CD14-positive monocyte (primary cell): Measurements from ENCODE around the gene CC2D1A. TPM values are rescaled to one million over a fixed set of nuclear protein-coding genes. Genes with fewer than 3 reads are reported as not detected.

Experiments used
- DNase-seq, 3 donors: peaks; one replicate each; pipeline ENCODE4 v3.0.0-alpha.2; 2011 to 2022
- H2AFZ ChIP-seq: 2 replicates; pipeline ENCODE4 v1.6.0; 2012; ENCODE audit warnings: mild to moderate bottlenecking, low read depth, low read length, inconsistent platforms; ENCODE audit not compliant: insufficient read depth, poor library complexity, severe bottlenecking
- H3K27ac ChIP-seq, 2 donors: 1 replicate in 1 of 2; 2 replicates in 1 of 2; pipeline ENCODE4 v1.5.1; 2012 to 2013; ENCODE audit warnings: low read length in 2 of 2, control low read depth in 1 of 2, inconsistent platforms in 1 of 2, low read depth in 1 of 2, mild to moderate bottlenecking in 1 of 2
- H3K27me3 ChIP-seq, 2 donors: one replicate each; pipeline versions ENCODE4 v1.6.0 to v1.6.1; 2011 to 2013; ENCODE audit warnings: low read length in 2 of 2; ENCODE audit not compliant: control insufficient read depth in 2 of 2, insufficient read depth in 2 of 2
- H3K36me3 ChIP-seq, 2 donors: replicated peaks in 1 of 2; 1 replicate in 1 of 2; 2 replicates in 1 of 2; pipeline versions ENCODE4 v1.5.1 to v1.6.1; 2012 to 2013; ENCODE audit warnings: low read length in 2 of 2, control low read depth in 1 of 2, inconsistent platforms in 1 of 2, mild to moderate bottlenecking in 1 of 2; ENCODE audit not compliant: insufficient read depth in 2 of 2, control insufficient read depth in 1 of 2
- H3K4me1 ChIP-seq, 2 donors: 1 replicate in 1 of 2; 2 replicates in 1 of 2; pipeline versions ENCODE4 v1.5.1 to v1.6.1; 2012 to 2013; ENCODE audit warnings: low read length in 2 of 2, control low read depth in 1 of 2, inconsistent platforms in 1 of 2, mild to moderate bottlenecking in 1 of 2, moderate library complexity in 1 of 2; ENCODE audit not compliant: insufficient read depth in 2 of 2, control insufficient read depth in 1 of 2
- H3K4me2 ChIP-seq: replicated peaks from 2 replicates; pipeline ENCODE3; 2012; ENCODE audit warnings: low read length, moderate library complexity, mild to moderate bottlenecking; ENCODE audit not compliant: poor library complexity, severe bottlenecking; ENCODE audit errors: extremely low read depth
- H3K4me3 ChIP-seq, 3 experiments: fragments of 200-600 bp in 1 of 3; sonication (generic) in 1 of 3; replicated peaks in 1 of 3; 1 replicate in 2 of 3; 2 replicates in 1 of 3; pipeline ENCODE4 v1.5.1; 2011 to 2013; ENCODE audit warnings: low read length in 3 of 3, mild to moderate bottlenecking in 3 of 3, control low read depth in 2 of 3, low read depth in 2 of 3, inconsistent platforms in 1 of 3, moderate library complexity in 1 of 3
- H3K79me2 ChIP-seq: 2 replicates; pipeline ENCODE4 v1.6.0; 2012; ENCODE audit warnings: mild to moderate bottlenecking, control low read depth, inconsistent platforms, low read length, moderate library complexity; ENCODE audit not compliant: insufficient read depth
- H3K9ac ChIP-seq: 2 replicates; pipeline ENCODE4 v1.6.0; 2017; ENCODE audit warnings: low read length, mild to moderate bottlenecking; ENCODE audit not compliant: insufficient read depth, poor library complexity, severe bottlenecking
- H3K9me3 ChIP-seq, 2 donors: replicated peaks in 1 of 2; 1 replicate in 1 of 2; 2 replicates in 1 of 2; pipeline versions ENCODE4 v1.5.1 to v1.6.1; 2012 to 2013; ENCODE audit warnings: low read length in 2 of 2, control low read depth in 1 of 2; ENCODE audit not compliant: control insufficient read depth in 1 of 2, insufficient read depth in 1 of 2
- H4K20me1 ChIP-seq: 2 replicates; pipeline ENCODE4 v1.6.0; 2012; ENCODE audit warnings: mild to moderate bottlenecking, low read length, control low read depth, moderate library complexity; ENCODE audit not compliant: insufficient read depth
- H3K27ac Mint-ChIP-seq, 7 donors: one replicate each; pipeline ENCODE4 v1.8.0; 2020; ENCODE audit warnings: mild to moderate bottlenecking in 7 of 7, mixed read lengths in 7 of 7, moderate library complexity in 6 of 7, inconsistent platforms in 2 of 7
- H3K27me3 Mint-ChIP-seq, 3 donors: one replicate each; pipeline ENCODE4 v1.8.0; 2021 to 2022; ENCODE audit warnings: low read depth in 3 of 3, mild to moderate bottlenecking in 3 of 3, mixed read lengths in 3 of 3, moderate library complexity in 3 of 3, inconsistent platforms in 1 of 3
- H3K36me3 Mint-ChIP-seq, 2 donors: one replicate each; pipeline ENCODE4 v1.8.0; 2020; ENCODE audit warnings: mixed read lengths in 2 of 2, inconsistent platforms in 1 of 2, mild to moderate bottlenecking in 1 of 2
- H3K4me1 Mint-ChIP-seq: one replicate; pipeline ENCODE4 v1.8.0; 2020; ENCODE audit warnings: mild to moderate bottlenecking, mixed read lengths
- H3K4me3 Mint-ChIP-seq, 2 donors: one replicate each; pipeline ENCODE4 v1.8.0; 2020; ENCODE audit warnings: mild to moderate bottlenecking in 2 of 2, mixed read lengths in 2 of 2, moderate library complexity in 1 of 2
- H3K9me3 Mint-ChIP-seq, 7 donors: one replicate each; pipeline ENCODE4 v1.8.0; 2020 to 2022; ENCODE audit warnings: mixed read lengths in 7 of 7, mild to moderate bottlenecking in 6 of 7, moderate library complexity in 6 of 7, inconsistent platforms in 2 of 7
- WGBS: methylation state at CpG from one replicate; pipeline ENCODE4 v1.1.5; 2013; ENCODE audit warnings: missing lambda C conversion rate; ENCODE audit not compliant: insufficient coverage; 5-methylcytosine and 5-hydroxymethylcytosine counted together
- intact Hi-C, 2 donors: fragments of 100-400 bp; cut with micrococcal nuclease; formaldehyde crosslinking; loops; one replicate each; pipeline versions ENCODE4 v1.15.0 to v1.15.1; 2023
- polyA plus RNA-seq, 3 donors: library from polyadenylated mRNA; depleted of rRNA in 1 of 3; unstranded in 2 of 3; stranded (reverse) in 1 of 3; fragments of 300-500 nt in 2 of 3; fragments of >200 nt in 1 of 3; fragmentation: Illumina TruSeq in 2 of 3; gene quantifications; 1 replicate in 2 of 3; 2 replicates in 1 of 3; pipeline ENCODE4 v1.2.3, GENCODE V29; 2012 to 2021
- TF ChIP-seq, protein P1 (sequence below): fragments of 200-600 bp; IDR thresholded peaks from one replicate; pipeline ENCODE4 v1.8.0; 2022; ENCODE audit warnings: antibody characterized with exemption, mild to moderate bottlenecking

CC2D1A gene
- polyA plus RNA-seq, 3 donors = 4.6 to 27.0 (median 6.2) TPM

- Mint-ChIP-seq H3K4me3 (peak overlapping the region; percentile 74 to 88), H3K9me3 (peaks cover 0 to 11% (median 7%) of the 10 kb centered on the region in 7 donors), H3K27me3 (peaks cover 34 to 55% (median 42%) of the 10 kb centered on the region in 3 donors), H3K27ac (peak overlapping the region in 1 of 7 donors; percentile 43), H3K36me3 (peaks cover 10 to 13% of the 10 kb centered on the region in 2 donors), H3K4me1 (peaks cover 34% of the 10 kb centered on the region)
- no peaks in the 10 kb centered on the region for H4K20me1 ChIP-seq
- no peak for DNase-seq
- TF ChIP-seq, protein P1, sequence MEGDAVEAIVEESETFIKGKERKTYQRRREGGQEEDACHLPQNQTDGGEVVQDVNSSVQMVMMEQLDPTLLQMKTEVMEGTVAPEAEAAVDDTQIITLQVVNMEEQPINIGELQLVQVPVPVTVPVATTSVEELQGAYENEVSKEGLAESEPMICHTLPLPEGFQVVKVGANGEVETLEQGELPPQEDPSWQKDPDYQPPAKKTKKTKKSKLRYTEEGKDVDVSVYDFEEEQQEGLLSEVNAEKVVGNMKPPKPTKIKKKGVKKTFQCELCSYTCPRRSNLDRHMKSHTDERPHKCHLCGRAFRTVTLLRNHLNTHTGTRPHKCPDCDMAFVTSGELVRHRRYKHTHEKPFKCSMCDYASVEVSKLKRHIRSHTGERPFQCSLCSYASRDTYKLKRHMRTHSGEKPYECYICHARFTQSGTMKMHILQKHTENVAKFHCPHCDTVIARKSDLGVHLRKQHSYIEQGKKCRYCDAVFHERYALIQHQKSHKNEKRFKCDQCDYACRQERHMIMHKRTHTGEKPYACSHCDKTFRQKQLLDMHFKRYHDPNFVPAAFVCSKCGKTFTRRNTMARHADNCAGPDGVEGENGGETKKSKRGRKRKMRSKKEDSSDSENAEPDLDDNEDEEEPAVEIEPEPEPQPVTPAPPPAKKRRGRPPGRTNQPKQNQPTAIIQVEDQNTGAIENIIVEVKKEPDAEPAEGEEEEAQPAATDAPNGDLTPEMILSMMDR = no peak
- WGBS = 1% methylated on average over 73 of the region's 82 CpGs
- H3K4me2 ChIP-seq = peak overlapping the region; percentile 74
- no peaks in the 10 kb centered on the region for H3K79me2 ChIP-seq
- intact Hi-C loops = loop anchor here in 1 of 2 donors (5.0 kb wide), 1 partner anchor 84 kb away; no protein-coding TSS in a partner anchor
- no peaks in the 10 kb centered on the region for H3K36me3 ChIP-seq
- H3K27ac ChIP-seq = no peak overlapping the region
- H3K27me3 ChIP-seq = peaks cover 17 to 32% of the 10 kb centered on the region in 2 donors
- H3K9me3 ChIP-seq = peaks cover 0 to 11% of the 10 kb centered on the region in 2 donors
- peaks cover 27 to 44% of the 10 kb centered on the region in 2 donors for H3K4me1 ChIP-seq
- H3K4me3 ChIP-seq = peak overlapping the region; percentile 0 to 71 (median 31)
- peak overlapping the region; percentile 65 for H2AFZ ChIP-seq
- H3K9ac ChIP-seq = peak overlapping the region; percentile 21
Observed at GRCh38 chr19:13865571-13866462, 40.2 kb upstream of the CC2D1A start.

DNA sequence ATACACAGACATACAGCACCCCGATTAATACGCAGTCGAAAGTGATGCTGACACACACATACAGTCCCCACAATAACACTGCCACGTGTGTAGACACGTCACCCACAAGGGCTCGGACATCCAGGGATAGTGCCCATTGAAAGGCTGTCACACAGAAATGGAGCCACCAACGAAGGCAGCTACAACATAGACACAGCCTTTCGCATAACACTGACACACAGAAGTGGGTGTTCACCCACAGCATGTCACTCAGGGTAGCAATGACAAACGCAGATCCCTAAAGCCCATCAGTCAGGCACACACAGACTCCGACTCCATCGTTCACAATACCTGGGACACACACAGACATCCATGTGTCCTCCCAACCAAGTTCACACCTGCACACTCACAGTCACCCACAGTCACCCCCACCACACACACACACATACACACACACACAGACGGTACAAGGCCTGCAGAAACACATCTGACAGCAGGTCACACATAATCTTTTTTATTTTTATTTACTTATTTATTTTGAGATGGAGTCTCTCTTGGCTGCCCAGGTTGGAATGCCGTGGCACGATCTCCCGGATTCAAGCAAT lies 39.4 kb upstream of the CC2D1A start:
- Histone ChIP-seq H2AFZ (no peak overlapping the region), H3K4me1 (peaks cover 20 to 36% of the 10 kb centered on the region in 2 donors), H3K27me3 (peaks cover 17 to 32% of the 10 kb centered on the region in 2 donors), H3K4me2 (peak overlapping the region; percentile 74), H3K36me3 (no peaks in the 10 kb centered on the region), H3K9ac (no peak overlapping the region), H3K9me3 (peaks cover 0 to 11% of the 10 kb centered on the region in 2 donors), H4K20me1 (no peaks in the 10 kb centered on the region), H3K27ac (no peak overlapping the region), H3K79me2 (no peaks in the 10 kb centered on the region), H3K4me3 (peak overlapping the region in 1 of 3 experiments; percentile 71)
- no peak for DNase-seq
- TF ChIP-seq, protein P1 = no peak
- Mint-ChIP-seq H3K4me3 (peak overlapping the region; percentile 74 to 88), H3K4me1 (peaks cover 26% of the 10 kb centered on the region), H3K27me3 (peaks cover 34 to 55% (median 42%) of the 10 kb centered on the region in 3 donors), H3K27ac (peak overlapping the region in 1 of 7 donors; percentile 43), H3K36me3 (peaks cover 10 to 13% of the 10 kb centered on the region in 2 donors), H3K9me3 (peaks cover 0 to 11% (median 7%) of the 10 kb centered on the region in 7 donors)
- 58% methylated on average over 11 of the region's 15 CpGs for WGBS
- intact Hi-C loops = loop anchor here in 1 of 2 donors (5.0 kb wide), 1 partner anchor 84 kb away; no protein-coding TSS in a partner anchor
